ENCODE data around the gene WDR48.

WDR48 gene

DNA sequence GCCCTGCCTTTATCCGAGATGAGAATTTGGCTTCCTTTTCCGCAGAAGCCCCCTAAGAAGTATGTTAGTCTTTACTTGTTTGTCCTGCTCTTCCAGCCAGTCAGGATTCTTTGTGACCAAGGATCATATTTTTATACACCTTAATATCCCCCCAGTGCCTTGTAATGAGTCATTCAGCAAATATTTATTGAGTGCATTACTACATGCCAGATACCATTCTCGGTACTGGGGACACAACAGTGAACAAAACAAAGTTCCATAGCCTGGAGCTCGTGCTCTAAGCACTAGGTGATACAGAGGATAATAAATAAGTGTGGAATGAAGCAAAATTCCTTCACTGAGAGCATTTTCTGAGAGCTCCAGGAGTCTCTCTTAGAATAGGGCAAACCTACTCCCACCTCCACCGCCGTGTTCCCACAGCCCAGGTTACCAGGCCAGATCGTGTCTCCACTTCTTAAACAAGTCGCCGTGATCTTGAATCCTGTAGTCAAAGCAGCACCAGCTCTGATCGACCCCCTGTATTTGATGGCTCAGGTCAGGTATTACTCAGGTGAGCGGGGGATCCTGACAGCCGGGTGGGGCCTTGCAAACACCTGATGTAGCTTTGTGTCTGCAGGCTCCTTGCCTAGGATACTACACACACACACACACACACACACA is 74.2 kb downstream of the WDR48 start:
- peak; percentile 47 for DNase-seq (ENCODE audit: low read depth)
- TF ChIP-seq, protein P1, sequence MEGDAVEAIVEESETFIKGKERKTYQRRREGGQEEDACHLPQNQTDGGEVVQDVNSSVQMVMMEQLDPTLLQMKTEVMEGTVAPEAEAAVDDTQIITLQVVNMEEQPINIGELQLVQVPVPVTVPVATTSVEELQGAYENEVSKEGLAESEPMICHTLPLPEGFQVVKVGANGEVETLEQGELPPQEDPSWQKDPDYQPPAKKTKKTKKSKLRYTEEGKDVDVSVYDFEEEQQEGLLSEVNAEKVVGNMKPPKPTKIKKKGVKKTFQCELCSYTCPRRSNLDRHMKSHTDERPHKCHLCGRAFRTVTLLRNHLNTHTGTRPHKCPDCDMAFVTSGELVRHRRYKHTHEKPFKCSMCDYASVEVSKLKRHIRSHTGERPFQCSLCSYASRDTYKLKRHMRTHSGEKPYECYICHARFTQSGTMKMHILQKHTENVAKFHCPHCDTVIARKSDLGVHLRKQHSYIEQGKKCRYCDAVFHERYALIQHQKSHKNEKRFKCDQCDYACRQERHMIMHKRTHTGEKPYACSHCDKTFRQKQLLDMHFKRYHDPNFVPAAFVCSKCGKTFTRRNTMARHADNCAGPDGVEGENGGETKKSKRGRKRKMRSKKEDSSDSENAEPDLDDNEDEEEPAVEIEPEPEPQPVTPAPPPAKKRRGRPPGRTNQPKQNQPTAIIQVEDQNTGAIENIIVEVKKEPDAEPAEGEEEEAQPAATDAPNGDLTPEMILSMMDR (IDR thresholded peaks at IDR 0.05; ENCODE audit: low read length, missing control alignments), result no peak
- no peak overlapping the region for H3K4me3 ChIP-seq (replicated peaks; ENCODE audit: low read depth, low read length)

DNA sequence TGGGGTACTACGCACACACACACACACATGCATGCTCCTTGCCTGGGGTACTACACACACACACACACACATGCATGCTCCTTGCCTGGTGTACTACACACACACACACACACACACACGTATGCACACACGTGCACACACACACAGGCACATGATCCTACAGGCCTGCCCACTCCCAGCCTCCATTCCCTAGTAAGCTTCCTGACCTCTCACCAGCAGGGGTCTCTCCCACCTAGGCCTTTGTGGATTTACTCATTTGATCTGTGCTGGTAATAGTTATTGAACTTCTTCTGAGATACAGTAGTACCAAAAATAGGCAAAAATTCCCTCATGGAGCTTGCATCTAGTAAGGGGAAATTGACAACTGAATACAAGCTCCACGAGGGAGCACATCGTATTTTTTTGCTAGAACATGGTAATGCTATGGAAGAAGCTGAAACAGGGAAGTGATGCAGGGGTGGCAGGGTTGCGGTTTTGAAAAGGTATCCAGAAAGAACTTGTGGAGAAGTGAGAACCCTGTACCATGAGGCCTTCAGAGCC is 74.8 kb downstream of the WDR48 start:
- DNase-seq (ENCODE audit: low read depth), result peak; percentile 78
- TF ChIP-seq, protein P1 (IDR thresholded peaks at IDR 0.05; ENCODE audit: low read length, missing control alignments), result peak; percentile 80
- no peak overlapping the region for H3K4me3 ChIP-seq (replicated peaks; ENCODE audit: low read depth, low read length)

- no peak overlapping the region for H3K4me3 ChIP-seq (replicated peaks; ENCODE audit: low read depth, low read length)
- TF ChIP-seq, protein P1 (IDR thresholded peaks at IDR 0.05; ENCODE audit: low read length, missing control alignments), result no peak
- no peak for DNase-seq (ENCODE audit: low read depth)
Measured at GRCh38 chr3:39127269-39127907, 75.6 kb downstream of the WDR48 start.

DNA sequence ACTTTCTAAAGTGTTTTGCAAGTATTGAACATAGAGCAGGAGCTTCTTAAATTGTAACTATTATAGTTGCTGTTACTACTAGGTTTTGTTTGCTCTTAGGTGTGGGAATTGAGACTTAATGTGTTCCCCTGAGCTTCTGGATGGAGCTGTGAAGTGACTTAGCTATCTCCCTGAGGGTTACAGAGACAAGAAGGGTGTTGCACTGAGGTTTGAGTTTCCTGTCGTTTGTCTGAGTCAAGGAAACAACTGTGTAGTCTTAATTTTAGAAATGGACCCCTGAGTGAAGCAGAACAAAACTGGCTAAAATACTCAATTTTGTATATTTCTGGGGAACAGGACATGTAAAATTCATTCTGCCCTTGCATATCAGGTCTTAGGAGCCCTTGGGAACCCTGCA is 76.1 kb downstream of the WDR48 start:
- TF ChIP-seq, protein P1 (IDR thresholded peaks at IDR 0.05; ENCODE audit: low read length, missing control alignments), result no peak
- DNase-seq (ENCODE audit: low read depth), result no peak

DNA sequence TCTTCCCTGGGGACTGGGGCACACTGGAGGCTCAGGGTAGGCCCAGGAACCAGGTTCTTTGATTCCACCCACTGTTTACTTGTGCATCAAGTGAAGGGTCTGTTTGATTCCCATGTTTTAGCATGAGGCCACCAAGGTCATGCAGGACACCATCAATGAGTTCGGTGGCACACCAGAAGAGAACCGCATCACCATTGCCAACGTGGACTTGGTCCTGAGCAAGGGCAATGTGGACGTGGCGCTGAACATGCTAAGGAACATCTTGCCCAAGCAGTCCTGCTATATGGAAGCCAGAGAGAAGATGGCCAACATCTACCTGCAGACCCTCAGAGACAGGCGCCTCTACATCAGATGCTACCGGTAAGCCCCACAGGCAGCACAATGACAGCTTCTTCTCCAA is 77.1 kb downstream of the WDR48 start:
- no peak for DNase-seq (ENCODE audit: low read depth)
- TF ChIP-seq, protein P1 (IDR thresholded peaks at IDR 0.05; ENCODE audit: low read length, missing control alignments), result no peak
- no peak overlapping the region for H3K4me3 ChIP-seq (replicated peaks; ENCODE audit: low read depth, low read length)

More for the DNA sequence above, 76.1 kb downstream of the WDR48 start:
- H3K4me3 ChIP-seq (replicated peaks; ENCODE audit: low read depth, low read length), result no peak overlapping the region

GRCh38 chr3:39130026-39130425 is 78.2 kb downstream of the WDR48 start:
- TF ChIP-seq, protein P1 (IDR thresholded peaks at IDR 0.05; ENCODE audit: low read length, missing control alignments), result no peak
- DNase-seq (ENCODE audit: low read depth), result no peak
- no peak overlapping the region for H3K4me3 ChIP-seq (replicated peaks; ENCODE audit: low read depth, low read length)

Data from fibroblast of pulmonary artery (primary cell).